K562 (cell line): ENCODE data around the gene IRF2BP2. TPM values are rescaled to one million over a fixed set of nuclear protein-coding genes. Genes with fewer than 3 reads are reported as not detected.

Experiments
- DMBX1 ChIP-seq: fragments of 250-450 bp; sonication (Bioruptor Pico); IDR thresholded peaks from 2 replicates; pipeline ENCODE4 v1.8.0; 2022; ENCODE audit warnings: inconsistent platforms, mild to moderate bottlenecking, moderate library complexity, borderline replicate concordance
- FOXK2 ChIP-seq, 2 experiments: fragments of 450-650 bp; IDR thresholded peaks in 1 of 2; conservative IDR thresholded peaks in 1 of 2; 2 replicates each; pipeline ENCODE4 v1.6.1; 2016; ENCODE audit warnings: low read depth in 2 of 2, mild to moderate bottlenecking in 1 of 2
- MYC ChIP-seq, 2 experiments: fragments of 250-450 bp in 1 of 2; sonication (Bioruptor Pico) in 1 of 2; IDR thresholded peaks; 2 replicates each; pipeline versions ENCODE4 v1.5.1 to v1.6.1; 2012 to 2021; ENCODE audit warnings: low read depth in 2 of 2, borderline replicate concordance in 1 of 2, improper control_type of control experiment in 1 of 2, low read length in 1 of 2, mild to moderate bottlenecking in 1 of 2, moderate library complexity in 1 of 2
- NRF1 ChIP-seq, 2 experiments: fragments of 450-650 bp; IDR thresholded peaks in 1 of 2; conservative IDR thresholded peaks in 1 of 2; 2 replicates each; pipeline ENCODE4 v1.6.1; 2014; ENCODE audit warnings: mild to moderate bottlenecking in 2 of 2
- PML ChIP-seq: IDR thresholded peaks from 2 replicates; pipeline ENCODE4 v1.6.1; 2012; ENCODE audit warnings: low read length, inconsistent platforms
- ZBTB8A ChIP-seq: fragments of 450-650 bp; IDR thresholded peaks from 2 replicates; pipeline ENCODE4 v1.6.1; 2018; ENCODE audit warnings: mild to moderate bottlenecking, moderate library complexity; ENCODE audit not compliant: partially characterized antibody
- ZNF134 ChIP-seq: fragments of 250-450 bp; sonication (Bioruptor Pico); conservative IDR thresholded peaks from 2 replicates; pipeline ENCODE4 v1.4.0; 2020
- polyA plus RNA-seq, 8 experiments: library from polyadenylated mRNA; depleted of rRNA in 4 of 8; stranded (reverse) in 5 of 8; unstranded in 3 of 8; fragments of >200 nt; fragmentation: Nextera tagmentation in 2 of 8; fragmentation: Illumina TruSeq in 1 of 8; extraction: Ambion mirVana in 2 of 8; extraction: Trizol in 1 of 8; gene quantifications; 2 replicates each; pipeline versions ENCODE4 v1.2.1 to v1.2.3, GENCODE V29; 2011 to 2014; ENCODE audit warnings: inconsistent platforms in 1 of 8, missing spikeins in 1 of 8
- total RNA-seq, 7 experiments: library from RNA; depleted of rRNA in 6 of 7; stranded (reverse); fragments of >200 nt in 6 of 7; fragmentation: Illumina TruSeq in 2 of 7; extraction: Trizol in 2 of 7; gene quantifications; 2 replicates each; pipeline versions ENCODE4 v1.2.1 to v1.2.3, GENCODE V29; 2011 to 2021; ENCODE audit warnings: low replicate concordance in 1 of 7
- TF ChIP-seq, protein P1 (sequence below): fragments of 250-450 bp; sonication (Bioruptor Pico); IDR thresholded peaks from 2 replicates; pipeline ENCODE4 v1.4.0; 2020; ENCODE audit warnings: mild to moderate bottlenecking, moderate library complexity, borderline replicate concordance
- TF ChIP-seq, protein P2 (sequence below): fragments of 250-450 bp; sonication (Bioruptor Pico); IDR thresholded peaks from 2 replicates; pipeline ENCODE4 v1.5.0; 2022; ENCODE audit warnings: mild to moderate bottlenecking
- TF ChIP-seq, protein P3 (sequence below): fragments of 200-800 bp; sonication (Bioruptor generic); IDR thresholded peaks from 2 replicates; pipeline ENCODE4 v1.6.1; 2016; ENCODE audit warnings: missing genetic modification characterization, missing compliant biosample characterization
- TF ChIP-seq, protein P4 (sequence below): fragments of 450-650 bp; IDR thresholded peaks from 2 replicates; pipeline ENCODE4 v1.6.1; 2018; ENCODE audit not compliant: partially characterized antibody

Gene IRF2BP2
- total and polyA plus RNA-seq, 9 of the 15 experiments (the other 6 are each of a cell fraction or from before 2014, with no cell fraction given): 7.7 to 68.6 (median 22.1) TPM

DNA sequence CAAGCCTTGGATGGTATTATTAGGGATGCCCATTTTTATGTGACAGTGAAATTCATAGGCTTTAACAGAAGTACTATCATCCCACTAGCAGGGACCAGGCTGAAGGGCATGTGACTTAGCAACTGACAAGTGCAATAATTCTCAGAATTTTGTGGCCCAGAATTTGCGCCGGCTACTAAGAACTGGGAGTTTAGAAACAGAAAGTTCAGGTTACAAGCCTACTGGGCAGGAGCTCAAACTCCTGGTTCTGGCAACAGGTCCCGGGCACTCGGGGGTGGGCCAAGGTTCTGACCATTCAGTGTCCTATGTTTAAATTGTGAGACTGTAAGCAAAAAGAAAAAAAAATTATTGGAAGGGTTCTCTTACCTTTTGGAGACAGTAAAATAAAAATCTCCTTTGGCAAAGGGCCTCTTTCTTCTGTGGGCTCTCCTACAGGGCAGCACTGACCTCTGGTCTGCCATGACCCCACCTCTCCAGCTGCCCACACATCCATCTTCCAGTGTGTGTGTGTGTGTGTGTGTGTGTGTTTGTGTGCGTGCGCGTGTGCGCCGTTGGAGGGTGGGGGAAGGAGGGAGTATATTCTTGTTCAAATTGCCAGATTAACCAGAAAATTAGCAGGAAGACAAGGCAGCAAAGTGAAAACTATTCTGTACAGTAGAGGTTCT lies 26.1 kb downstream of the IRF2BP2 start (continued):
- TF ChIP-seq, protein P1, sequence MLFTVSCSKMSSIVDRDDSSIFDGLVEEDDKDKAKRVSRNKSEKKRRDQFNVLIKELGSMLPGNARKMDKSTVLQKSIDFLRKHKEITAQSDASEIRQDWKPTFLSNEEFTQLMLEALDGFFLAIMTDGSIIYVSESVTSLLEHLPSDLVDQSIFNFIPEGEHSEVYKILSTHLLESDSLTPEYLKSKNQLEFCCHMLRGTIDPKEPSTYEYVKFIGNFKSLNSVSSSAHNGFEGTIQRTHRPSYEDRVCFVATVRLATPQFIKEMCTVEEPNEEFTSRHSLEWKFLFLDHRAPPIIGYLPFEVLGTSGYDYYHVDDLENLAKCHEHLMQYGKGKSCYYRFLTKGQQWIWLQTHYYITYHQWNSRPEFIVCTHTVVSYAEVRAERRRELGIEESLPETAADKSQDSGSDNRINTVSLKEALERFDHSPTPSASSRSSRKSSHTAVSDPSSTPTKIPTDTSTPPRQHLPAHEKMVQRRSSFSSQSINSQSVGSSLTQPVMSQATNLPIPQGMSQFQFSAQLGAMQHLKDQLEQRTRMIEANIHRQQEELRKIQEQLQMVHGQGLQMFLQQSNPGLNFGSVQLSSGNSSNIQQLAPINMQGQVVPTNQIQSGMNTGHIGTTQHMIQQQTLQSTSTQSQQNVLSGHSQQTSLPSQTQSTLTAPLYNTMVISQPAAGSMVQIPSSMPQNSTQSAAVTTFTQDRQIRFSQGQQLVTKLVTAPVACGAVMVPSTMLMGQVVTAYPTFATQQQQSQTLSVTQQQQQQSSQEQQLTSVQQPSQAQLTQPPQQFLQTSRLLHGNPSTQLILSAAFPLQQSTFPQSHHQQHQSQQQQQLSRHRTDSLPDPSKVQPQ (CRISPR knock-in tag): no peak
- TF ChIP-seq, protein P2, sequence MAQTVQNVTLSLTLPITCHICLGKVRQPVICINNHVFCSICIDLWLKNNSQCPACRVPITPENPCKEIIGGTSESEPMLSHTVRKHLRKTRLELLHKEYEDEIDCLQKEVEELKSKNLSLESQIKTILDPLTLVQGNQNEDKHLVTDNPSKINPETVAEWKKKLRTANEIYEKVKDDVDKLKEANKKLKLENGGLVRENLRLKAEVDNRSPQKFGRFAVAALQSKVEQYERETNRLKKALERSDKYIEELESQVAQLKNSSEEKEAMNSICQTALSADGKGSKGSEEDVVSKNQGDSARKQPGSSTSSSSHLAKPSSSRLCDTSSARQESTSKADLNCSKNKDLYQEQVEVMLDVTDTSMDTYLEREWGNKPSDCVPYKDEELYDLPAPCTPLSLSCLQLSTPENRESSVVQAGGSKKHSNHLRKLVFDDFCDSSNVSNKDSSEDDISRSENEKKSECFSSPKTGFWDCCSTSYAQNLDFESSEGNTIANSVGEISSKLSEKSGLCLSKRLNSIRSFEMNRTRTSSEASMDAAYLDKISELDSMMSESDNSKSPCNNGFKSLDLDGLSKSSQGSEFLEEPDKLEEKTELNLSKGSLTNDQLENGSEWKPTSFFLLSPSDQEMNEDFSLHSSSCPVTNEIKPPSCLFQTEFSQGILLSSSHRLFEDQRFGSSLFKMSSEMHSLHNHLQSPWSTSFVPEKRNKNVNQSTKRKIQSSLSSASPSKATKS (CRISPR knock-in tag): no peak
- TF ChIP-seq MYC (IDR thresholded peaks at IDR 0.05; ENCODE audit: low read depth, low read length) (peak; percentile 42; the same call in 1 of the 2 replicates), MYC (CRISPR knock-in tag; IDR thresholded peaks at IDR 0.05; ENCODE audit: borderline replicate concordance, low read depth) (0 out of 2 replicates have a peak, but pooled peaks have one; percentile 18), FOXK2 (conservative IDR thresholded peaks at IDR 0.05 in 1 of 2, IDR thresholded peaks at IDR 0.05 in 1 of 2; ENCODE audit: low read depth in 2 of 2) (no peak), ZNF134 (0 out of 2 replicates have a peak, but pooled peaks have one; percentile 3), NRF1 (conservative IDR thresholded peaks at IDR 0.05 in 1 of 2, IDR thresholded peaks at IDR 0.05 in 1 of 2) (peak; percentile 68 to 73), PML (no peak; the same call in 1 of the 2 replicates), DMBX1 (CRISPR knock-in tag) (peak; percentile 89), ZBTB8A (no peak)
- TF ChIP-seq, protein P3, sequence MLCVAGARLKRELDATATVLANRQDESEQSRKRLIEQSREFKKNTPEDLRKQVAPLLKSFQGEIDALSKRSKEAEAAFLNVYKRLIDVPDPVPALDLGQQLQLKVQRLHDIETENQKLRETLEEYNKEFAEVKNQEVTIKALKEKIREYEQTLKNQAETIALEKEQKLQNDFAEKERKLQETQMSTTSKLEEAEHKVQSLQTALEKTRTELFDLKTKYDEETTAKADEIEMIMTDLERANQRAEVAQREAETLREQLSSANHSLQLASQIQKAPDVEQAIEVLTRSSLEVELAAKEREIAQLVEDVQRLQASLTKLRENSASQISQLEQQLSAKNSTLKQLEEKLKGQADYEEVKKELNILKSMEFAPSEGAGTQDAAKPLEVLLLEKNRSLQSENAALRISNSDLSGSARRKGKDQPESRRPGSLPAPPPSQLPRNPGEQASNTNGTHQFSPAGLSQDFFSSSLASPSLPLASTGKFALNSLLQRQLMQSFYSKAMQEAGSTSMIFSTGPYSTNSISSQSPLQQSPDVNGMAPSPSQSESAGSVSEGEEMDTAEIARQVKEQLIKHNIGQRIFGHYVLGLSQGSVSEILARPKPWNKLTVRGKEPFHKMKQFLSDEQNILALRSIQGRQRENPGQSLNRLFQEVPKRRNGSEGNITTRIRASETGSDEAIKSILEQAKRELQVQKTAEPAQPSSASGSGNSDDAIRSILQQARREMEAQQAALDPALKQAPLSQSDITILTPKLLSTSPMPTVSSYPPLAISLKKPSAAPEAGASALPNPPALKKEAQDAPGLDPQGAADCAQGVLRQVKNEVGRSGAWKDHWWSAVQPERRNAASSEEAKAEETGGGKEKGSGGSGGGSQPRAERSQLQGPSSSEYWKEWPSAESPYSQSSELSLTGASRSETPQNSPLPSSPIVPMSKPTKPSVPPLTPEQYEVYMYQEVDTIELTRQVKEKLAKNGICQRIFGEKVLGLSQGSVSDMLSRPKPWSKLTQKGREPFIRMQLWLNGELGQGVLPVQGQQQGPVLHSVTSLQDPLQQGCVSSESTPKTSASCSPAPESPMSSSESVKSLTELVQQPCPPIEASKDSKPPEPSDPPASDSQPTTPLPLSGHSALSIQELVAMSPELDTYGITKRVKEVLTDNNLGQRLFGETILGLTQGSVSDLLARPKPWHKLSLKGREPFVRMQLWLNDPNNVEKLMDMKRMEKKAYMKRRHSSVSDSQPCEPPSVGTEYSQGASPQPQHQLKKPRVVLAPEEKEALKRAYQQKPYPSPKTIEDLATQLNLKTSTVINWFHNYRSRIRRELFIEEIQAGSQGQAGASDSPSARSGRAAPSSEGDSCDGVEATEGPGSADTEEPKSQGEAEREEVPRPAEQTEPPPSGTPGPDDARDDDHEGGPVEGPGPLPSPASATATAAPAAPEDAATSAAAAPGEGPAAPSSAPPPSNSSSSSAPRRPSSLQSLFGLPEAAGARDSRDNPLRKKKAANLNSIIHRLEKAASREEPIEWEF (CRISPR knock-in tag): no peak
- TF ChIP-seq, protein P4, sequence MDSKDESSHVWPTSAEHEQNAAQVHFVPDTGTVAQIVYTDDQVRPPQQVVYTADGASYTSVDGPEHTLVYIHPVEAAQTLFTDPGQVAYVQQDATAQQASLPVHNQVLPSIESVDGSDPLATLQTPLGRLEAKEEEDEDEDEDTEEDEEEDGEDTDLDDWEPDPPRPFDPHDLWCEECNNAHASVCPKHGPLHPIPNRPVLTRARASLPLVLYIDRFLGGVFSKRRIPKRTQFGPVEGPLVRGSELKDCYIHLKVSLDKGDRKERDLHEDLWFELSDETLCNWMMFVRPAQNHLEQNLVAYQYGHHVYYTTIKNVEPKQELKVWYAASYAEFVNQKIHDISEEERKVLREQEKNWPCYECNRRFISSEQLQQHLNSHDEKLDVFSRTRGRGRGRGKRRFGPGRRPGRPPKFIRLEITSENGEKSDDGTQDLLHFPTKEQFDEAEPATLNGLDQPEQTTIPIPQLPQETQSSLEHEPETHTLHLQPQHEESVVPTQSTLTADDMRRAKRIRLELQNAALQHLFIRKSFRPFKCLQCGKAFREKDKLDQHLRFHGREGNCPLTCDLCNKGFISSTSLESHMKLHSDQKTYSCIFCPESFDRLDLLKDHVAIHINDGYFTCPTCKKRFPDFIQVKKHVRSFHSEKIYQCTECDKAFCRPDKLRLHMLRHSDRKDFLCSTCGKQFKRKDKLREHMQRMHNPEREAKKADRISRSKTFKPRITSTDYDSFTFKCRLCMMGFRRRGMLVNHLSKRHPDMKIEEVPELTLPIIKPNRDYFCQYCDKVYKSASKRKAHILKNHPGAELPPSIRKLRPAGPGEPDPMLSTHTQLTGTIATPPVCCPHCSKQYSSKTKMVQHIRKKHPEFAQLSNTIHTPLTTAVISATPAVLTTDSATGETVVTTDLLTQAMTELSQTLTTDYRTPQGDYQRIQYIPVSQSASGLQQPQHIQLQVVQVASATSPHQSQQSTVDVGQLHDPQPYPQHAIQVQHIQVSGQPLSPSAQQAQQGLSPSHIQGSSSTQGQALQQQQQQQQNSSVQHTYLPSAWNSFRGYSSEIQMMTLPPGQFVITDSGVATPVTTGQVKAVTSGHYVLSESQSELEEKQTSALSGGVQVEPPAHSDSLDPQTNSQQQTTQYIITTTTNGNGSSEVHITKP: peak; percentile 25
